K562 (cell line): ENCODE results near the gene KLF18. TPM values are rescaled to one million over a fixed set of nuclear protein-coding genes. Genes with fewer than 3 reads are reported as not detected.
A peak's percentile ranks its signal among the peaks of the same experiment; 100 is the strongest.

Experiments
- ARID2 ChIP-seq: fragments of 450-650 bp; IDR thresholded peaks from 2 replicates; pipeline ENCODE4 v1.6.1; 2017; ENCODE audit warnings: antibody characterized with exemption, mild to moderate bottlenecking
- BMI1 ChIP-seq: fragments of 150-350 bp; IDR thresholded peaks from 2 replicates; pipeline ENCODE4 v1.6.1; 2014; ENCODE audit warnings: low read length
- ELF4 ChIP-seq: fragments of 450-650 bp; formaldehyde crosslinking; IDR thresholded peaks from 2 replicates; pipeline ENCODE4 v1.4.0; 2022; ENCODE audit warnings: missing genetic modification characterization
- ESRRA ChIP-seq: fragments of 450-650 bp; IDR thresholded peaks from 2 replicates; pipeline ENCODE4 v1.6.1; 2014; ENCODE audit warnings: low read depth, mild to moderate bottlenecking, moderate library complexity, borderline replicate concordance
- ESRRB ChIP-seq: fragments of 250-450 bp; sonication (Bioruptor Pico); IDR thresholded peaks from 2 replicates; pipeline ENCODE4 v1.5.0; 2020; ENCODE audit warnings: mild to moderate bottlenecking, moderate library complexity, borderline replicate concordance
- FOXJ3 ChIP-seq: sonication (generic); formaldehyde crosslinking; IDR thresholded peaks from 2 replicates; pipeline ENCODE4 v1.4.0; 2020; ENCODE audit warnings: mild to moderate bottlenecking, missing genetic modification reagents
- HNRNPL ChIP-seq: fragments of 200-400 bp; formaldehyde crosslinking; IDR thresholded peaks from 2 replicates; pipeline ENCODE4 v1.6.1; 2017; ENCODE audit warnings: low read depth, mild to moderate bottlenecking, low read length
- KDM1A ChIP-seq, 2 experiments: fragments of 450-650 bp; IDR thresholded peaks; 2 replicates each; pipeline ENCODE4 v1.6.1; 2016; ENCODE audit warnings: mild to moderate bottlenecking in 2 of 2
- LARP7 ChIP-seq: fragments of 450-650 bp; IDR thresholded peaks from 2 replicates; pipeline ENCODE4 v1.6.1; 2016
- MTA2 ChIP-seq: fragments of 450-650 bp; IDR thresholded peaks from 2 replicates; pipeline ENCODE4 v1.6.1; 2016; ENCODE audit warnings: low read depth
- NFATC3 ChIP-seq: fragments of 450-650 bp; IDR thresholded peaks from 2 replicates; pipeline ENCODE4 v1.6.1; 2017; ENCODE audit warnings: mild to moderate bottlenecking
- TBL1XR1 ChIP-seq, 2 experiments: IDR thresholded peaks; 2 replicates each; pipeline ENCODE4 v1.6.1; 2012; ENCODE audit warnings: improper control_type of control experiment in 2 of 2, low read length in 2 of 2, mild to moderate bottlenecking in 1 of 2
- ZEB2 ChIP-seq: fragments of 450-650 bp; IDR thresholded peaks from 2 replicates; pipeline ENCODE4 v1.6.1; 2016
- ZNF134 ChIP-seq: fragments of 250-450 bp; sonication (Bioruptor Pico); conservative IDR thresholded peaks from 2 replicates; pipeline ENCODE4 v1.4.0; 2020
- polyA plus RNA-seq, 8 experiments: library from polyadenylated mRNA; depleted of rRNA in 4 of 8; stranded (reverse) in 5 of 8; unstranded in 3 of 8; fragments of >200 nt; fragmentation: Nextera tagmentation in 2 of 8; fragmentation: Illumina TruSeq in 1 of 8; extraction: Ambion mirVana in 2 of 8; extraction: Trizol in 1 of 8; gene quantifications; 2 replicates each; pipeline versions ENCODE4 v1.2.1 to v1.2.3, GENCODE V29; 2011 to 2014; ENCODE audit warnings: inconsistent platforms in 1 of 8, missing spikeins in 1 of 8
- total RNA-seq, 7 experiments: library from RNA; depleted of rRNA in 6 of 7; stranded (reverse); fragments of >200 nt in 6 of 7; fragmentation: Illumina TruSeq in 2 of 7; extraction: Trizol in 2 of 7; gene quantifications; 2 replicates each; pipeline versions ENCODE4 v1.2.1 to v1.2.3, GENCODE V29; 2011 to 2021; ENCODE audit warnings: low replicate concordance in 1 of 7
- TF ChIP-seq, protein P1 (sequence below): fragments of 450-650 bp; IDR thresholded peaks from 2 replicates; pipeline ENCODE4 v1.6.1; 2016
- TF ChIP-seq, protein P2 (sequence below): sonication (generic); IDR thresholded peaks from 2 replicates; pipeline ENCODE4 v1.6.1; 2016
- TF ChIP-seq, protein P3 (sequence below): fragments of 450-650 bp; IDR thresholded peaks from 2 replicates; pipeline ENCODE4 v1.7.0; 2016; ENCODE audit warnings: borderline replicate concordance
- TF ChIP-seq, protein P4 (sequence below): fragments of 450-650 bp; IDR thresholded peaks from 2 replicates; pipeline ENCODE4 v1.6.1; 2016; ENCODE audit warnings: antibody characterized with exemption
- TF ChIP-seq, protein P5 (sequence below): fragments of 450-650 bp; formaldehyde crosslinking; IDR thresholded peaks from 2 replicates; pipeline ENCODE4 v1.4.0; 2022; ENCODE audit warnings: missing genetic modification characterization
- TF ChIP-seq, protein P6 (sequence below): sonication (generic); formaldehyde crosslinking; IDR thresholded peaks from 2 replicates; pipeline ENCODE4 v1.8.1; 2023; ENCODE audit warnings: mild to moderate bottlenecking, missing genetic modification reagents

The KLF18 gene
- total and polyA plus RNA-seq, 9 of the 15 experiments (the other 6 are each of a cell fraction or from before 2014, with no cell fraction given) = not detected

DNA sequence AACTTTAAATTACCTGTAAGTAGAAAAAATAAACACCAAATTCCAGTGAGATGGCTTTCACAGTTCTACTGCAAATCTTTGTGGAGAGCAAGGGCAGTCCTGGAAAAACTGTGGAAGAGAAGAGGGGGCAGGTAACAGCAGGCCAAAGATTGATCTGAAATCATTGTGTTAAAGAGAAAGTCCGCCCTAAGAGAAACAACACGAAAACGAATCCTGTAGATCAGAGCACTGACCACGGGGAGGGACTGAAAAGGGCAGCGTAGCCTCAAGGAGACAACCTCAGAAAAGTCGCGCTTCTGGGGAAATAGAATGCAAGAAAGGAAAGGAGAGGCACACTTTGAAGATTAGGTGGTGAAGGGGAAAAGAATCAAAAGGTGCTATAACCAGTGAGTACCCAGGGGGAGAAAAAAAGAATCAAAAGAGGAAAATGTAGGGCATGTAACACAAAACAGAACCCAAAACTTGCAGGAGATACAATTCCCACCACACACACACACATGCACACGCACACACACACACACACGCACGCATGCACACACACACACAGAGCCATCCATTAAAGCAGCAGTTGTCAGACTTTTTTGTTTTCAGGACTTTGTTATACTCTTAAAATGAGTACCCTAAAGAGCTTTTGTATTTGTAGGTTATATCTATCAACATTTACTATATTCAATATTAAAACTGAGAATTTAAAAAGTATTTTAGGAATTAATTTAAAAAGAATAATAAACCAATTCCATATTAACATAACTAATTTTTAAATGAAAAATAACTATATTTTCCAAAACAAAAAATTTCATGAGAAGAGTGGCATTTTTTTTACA, 50.8 kb downstream of the KLF18 start (continued):
- TF ChIP-seq ZEB2 (0 out of 2 replicates have a peak, but pooled peaks have one; percentile 16), NFATC3 (0 out of 2 replicates have a peak, but pooled peaks have one; percentile 40), LARP7 (0 out of 2 replicates have a peak, but pooled peaks have one; percentile 42), ZNF134 (no peak), ESRRB (CRISPR knock-in tag) (no peak), MTA2 (no peak), HNRNPL (no peak), ARID2 (no peak), KDM1A (IDR thresholded peaks at IDR 0.05) (0 out of 4 replicates have a peak, but pooled peaks of 1 of the 2 experiments have one; percentile 8), FOXJ3 (CRISPR knock-in tag) (0 out of 2 replicates have a peak, but pooled peaks have one; percentile 26), TBL1XR1 (IDR thresholded peaks at IDR 0.05; ENCODE audit: low read length in 2 of 2) (no peak), ESRRA (no peak), ELF4 (0 out of 2 replicates have a peak, but pooled peaks have one; percentile 9), BMI1 (no peak)
- TF ChIP-seq, protein P1, sequence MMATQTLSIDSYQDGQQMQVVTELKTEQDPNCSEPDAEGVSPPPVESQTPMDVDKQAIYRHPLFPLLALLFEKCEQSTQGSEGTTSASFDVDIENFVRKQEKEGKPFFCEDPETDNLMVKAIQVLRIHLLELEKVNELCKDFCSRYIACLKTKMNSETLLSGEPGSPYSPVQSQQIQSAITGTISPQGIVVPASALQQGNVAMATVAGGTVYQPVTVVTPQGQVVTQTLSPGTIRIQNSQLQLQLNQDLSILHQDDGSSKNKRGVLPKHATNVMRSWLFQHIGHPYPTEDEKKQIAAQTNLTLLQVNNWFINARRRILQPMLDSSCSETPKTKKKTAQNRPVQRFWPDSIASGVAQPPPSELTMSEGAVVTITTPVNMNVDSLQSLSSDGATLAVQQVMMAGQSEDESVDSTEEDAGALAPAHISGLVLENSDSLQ = peak; percentile 21; the same call in 1 of the 2 replicates
- TF ChIP-seq, protein P2, sequence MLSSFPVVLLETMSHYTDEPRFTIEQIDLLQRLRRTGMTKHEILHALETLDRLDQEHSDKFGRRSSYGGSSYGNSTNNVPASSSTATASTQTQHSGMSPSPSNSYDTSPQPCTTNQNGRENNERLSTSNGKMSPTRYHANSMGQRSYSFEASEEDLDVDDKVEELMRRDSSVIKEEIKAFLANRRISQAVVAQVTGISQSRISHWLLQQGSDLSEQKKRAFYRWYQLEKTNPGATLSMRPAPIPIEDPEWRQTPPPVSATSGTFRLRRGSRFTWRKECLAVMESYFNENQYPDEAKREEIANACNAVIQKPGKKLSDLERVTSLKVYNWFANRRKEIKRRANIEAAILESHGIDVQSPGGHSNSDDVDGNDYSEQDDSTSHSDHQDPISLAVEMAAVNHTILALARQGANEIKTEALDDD = no peak
- TF ChIP-seq, protein P3, sequence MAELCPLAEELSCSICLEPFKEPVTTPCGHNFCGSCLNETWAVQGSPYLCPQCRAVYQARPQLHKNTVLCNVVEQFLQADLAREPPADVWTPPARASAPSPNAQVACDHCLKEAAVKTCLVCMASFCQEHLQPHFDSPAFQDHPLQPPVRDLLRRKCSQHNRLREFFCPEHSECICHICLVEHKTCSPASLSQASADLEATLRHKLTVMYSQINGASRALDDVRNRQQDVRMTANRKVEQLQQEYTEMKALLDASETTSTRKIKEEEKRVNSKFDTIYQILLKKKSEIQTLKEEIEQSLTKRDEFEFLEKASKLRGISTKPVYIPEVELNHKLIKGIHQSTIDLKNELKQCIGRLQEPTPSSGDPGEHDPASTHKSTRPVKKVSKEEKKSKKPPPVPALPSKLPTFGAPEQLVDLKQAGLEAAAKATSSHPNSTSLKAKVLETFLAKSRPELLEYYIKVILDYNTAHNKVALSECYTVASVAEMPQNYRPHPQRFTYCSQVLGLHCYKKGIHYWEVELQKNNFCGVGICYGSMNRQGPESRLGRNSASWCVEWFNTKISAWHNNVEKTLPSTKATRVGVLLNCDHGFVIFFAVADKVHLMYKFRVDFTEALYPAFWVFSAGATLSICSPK = no peak
- TF ChIP-seq, protein P4, sequence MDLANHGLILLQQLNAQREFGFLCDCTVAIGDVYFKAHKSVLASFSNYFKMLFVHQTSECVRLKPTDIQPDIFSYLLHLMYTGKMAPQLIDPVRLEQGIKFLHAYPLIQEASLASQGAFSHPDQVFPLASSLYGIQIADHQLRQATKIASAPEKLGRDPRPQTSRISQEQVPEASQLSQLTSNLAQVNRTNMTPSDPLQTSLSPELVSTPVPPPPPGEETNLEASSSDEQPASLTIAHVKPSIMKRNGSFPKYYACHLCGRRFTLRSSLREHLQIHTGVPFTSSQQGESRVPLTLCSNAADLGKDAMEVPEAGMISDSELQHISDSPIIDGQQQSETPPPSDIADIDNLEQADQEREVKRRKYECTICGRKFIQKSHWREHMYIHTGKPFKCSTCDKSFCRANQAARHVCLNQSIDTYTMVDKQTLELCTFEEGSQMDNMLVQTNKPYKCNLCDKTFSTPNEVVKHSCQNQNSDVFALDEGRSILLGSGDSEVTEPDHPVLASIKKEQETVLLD = no peak
- TF ChIP-seq, protein P5, sequence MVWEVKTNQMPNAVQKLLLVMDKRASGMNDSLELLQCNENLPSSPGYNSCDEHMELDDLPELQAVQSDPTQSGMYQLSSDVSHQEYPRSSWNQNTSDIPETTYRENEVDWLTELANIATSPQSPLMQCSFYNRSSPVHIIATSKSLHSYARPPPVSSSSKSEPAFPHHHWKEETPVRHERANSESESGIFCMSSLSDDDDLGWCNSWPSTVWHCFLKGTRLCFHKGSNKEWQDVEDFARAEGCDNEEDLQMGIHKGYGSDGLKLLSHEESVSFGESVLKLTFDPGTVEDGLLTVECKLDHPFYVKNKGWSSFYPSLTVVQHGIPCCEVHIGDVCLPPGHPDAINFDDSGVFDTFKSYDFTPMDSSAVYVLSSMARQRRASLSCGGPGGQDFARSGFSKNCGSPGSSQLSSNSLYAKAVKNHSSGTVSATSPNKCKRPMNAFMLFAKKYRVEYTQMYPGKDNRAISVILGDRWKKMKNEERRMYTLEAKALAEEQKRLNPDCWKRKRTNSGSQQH (CRISPR knock-in tag) = peak; percentile 63; the same call in 1 of the 2 replicates
- TF ChIP-seq, protein P6, sequence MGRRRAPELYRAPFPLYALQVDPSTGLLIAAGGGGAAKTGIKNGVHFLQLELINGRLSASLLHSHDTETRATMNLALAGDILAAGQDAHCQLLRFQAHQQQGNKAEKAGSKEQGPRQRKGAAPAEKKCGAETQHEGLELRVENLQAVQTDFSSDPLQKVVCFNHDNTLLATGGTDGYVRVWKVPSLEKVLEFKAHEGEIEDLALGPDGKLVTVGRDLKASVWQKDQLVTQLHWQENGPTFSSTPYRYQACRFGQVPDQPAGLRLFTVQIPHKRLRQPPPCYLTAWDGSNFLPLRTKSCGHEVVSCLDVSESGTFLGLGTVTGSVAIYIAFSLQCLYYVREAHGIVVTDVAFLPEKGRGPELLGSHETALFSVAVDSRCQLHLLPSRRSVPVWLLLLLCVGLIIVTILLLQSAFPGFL (CRISPR knock-in tag) = no peak
